Panc1 (cell line): ENCODE data around the gene MYO6. TPM values are rescaled to one million over a fixed set of nuclear protein-coding genes. Genes with fewer than 3 reads are reported as not detected.

Experiments
- ATAC-seq: fragments of 200-7000 bp; cut with Tn5 transposase; 2 replicates; pipeline ENCODE4 v1.9.1; 2020; ENCODE audit warnings: mild to moderate bottlenecking, moderate library complexity
- BruUV-seq: library from RNA; stranded (reverse); fragments of 400-500 nt; replicated peaks from 2 replicates; lab custom pipeline; 2021; lab: Mats Ljungman, UMichigan
- CTCF ChIA-PET: fragments of 300-600 bp; sonication (Branson Sonifier 250); formaldehyde crosslinking; loops from one replicate; lab custom pipeline; 2022; ENCODE audit warnings: antibody characterized with exemption; lab: Charles Lee
- POLR2A ChIA-PET: fragments of 300-600 bp; sonication (Branson Sonifier 250); formaldehyde crosslinking; loops from one replicate; lab custom pipeline; 2022; ENCODE audit warnings: antibody characterized with exemption; lab: Charles Lee
- DNase-seq: peaks from one replicate; pipeline ENCODE4 v3.0.0-alpha.2; 2010; ENCODE audit warnings: low read depth, low spot score
- H3K27ac ChIP-seq: 2 replicates; pipeline ENCODE4 v1.5.1; 2011; ENCODE audit warnings: mild to moderate bottlenecking, low read length, inconsistent platforms
- H3K27me3 ChIP-seq: fragments of 200-500 bp; sonication (Bioruptor generic); 2 replicates; pipeline ENCODE4 v1.6.0; 2014; ENCODE audit warnings: low read length, inconsistent platforms; ENCODE audit not compliant: control insufficient read depth, insufficient read depth
- H3K36me3 ChIP-seq: fragments of 200-500 bp; sonication (Bioruptor generic); 2 replicates; pipeline ENCODE4 v1.5.1; 2014; ENCODE audit warnings: inconsistent platforms, mild to moderate bottlenecking, low read length, moderate library complexity; ENCODE audit not compliant: control insufficient read depth, insufficient read depth
- H3K4me1 ChIP-seq: 2 replicates; pipeline ENCODE4 v1.5.1; 2011; ENCODE audit warnings: inconsistent platforms, mild to moderate bottlenecking, low read length, moderate library complexity; ENCODE audit not compliant: control insufficient read depth, insufficient read depth
- H3K4me3 ChIP-seq, 2 experiments: 2 replicates each; pipeline ENCODE4 v1.5.1; 2011 to 2012; ENCODE audit warnings: low read depth in 2 of 2, low read length in 2 of 2, mild to moderate bottlenecking in 2 of 2, inconsistent platforms in 1 of 2, moderate library complexity in 1 of 2
- H3K9me3 ChIP-seq: fragments of 200-500 bp; sonication (Bioruptor generic); 2 replicates; pipeline ENCODE4 v1.5.1; 2014; ENCODE audit warnings: low read depth, mild to moderate bottlenecking, inconsistent platforms, low read length, moderate library complexity; ENCODE audit not compliant: control insufficient read depth, insufficient read depth
- CTCF ChIP-seq: fragments of 450-650 bp; IDR thresholded peaks from 2 replicates; pipeline ENCODE4 v1.5.1; 2017; ENCODE audit warnings: mild to moderate bottlenecking
- POLR2AphosphoS5 ChIP-seq: IDR thresholded peaks from 2 replicates; pipeline ENCODE4 v1.6.1; 2012; ENCODE audit warnings: mild to moderate bottlenecking, low read depth, low read length, moderate library complexity
- SIN3A ChIP-seq: IDR thresholded peaks from 2 replicates; pipeline ENCODE4 v1.6.1; 2012; ENCODE audit warnings: low read depth, mild to moderate bottlenecking, low read length, moderate library complexity, borderline replicate concordance; ENCODE audit not compliant: insufficient read depth
- TCF7L2 ChIP-seq: IDR thresholded peaks from 2 replicates; pipeline ENCODE4 v1.6.1; 2011; ENCODE audit warnings: mild to moderate bottlenecking, low read depth, low read length, inconsistent platforms
- in situ Hi-C: cut with HindIII; loops from 2 replicates; pipeline ENCODE4 v1.10.0; 2016; ENCODE audit warnings: low sequenced_read_pairs, low pct_unique_long_range_greater_than_20kb
- intact Hi-C: fragments of 100-400 bp; cut with micrococcal nuclease; formaldehyde crosslinking; loops from one replicate; pipeline ENCODE4 v1.10.0; 2022; ENCODE audit not compliant: unreplicated experiment
- total RNA-seq: library from RNA; stranded (reverse); gene quantifications from one replicate; pipeline ENCODE4 v1.2.1, GENCODE V29; 2021; ENCODE audit not compliant: unreplicated experiment
- TF ChIP-seq, protein P1 (sequence below), 2 experiments: IDR thresholded peaks; 2 replicates each; pipeline ENCODE4 v1.6.1; 2011 to 2012; ENCODE audit warnings: low read depth in 2 of 2, control low read depth in 1 of 2, low read length in 1 of 2, mild to moderate bottlenecking in 1 of 2, moderate library complexity in 1 of 2; ENCODE audit not compliant: insufficient read depth in 1 of 2

Gene MYO6
- total RNA-seq, 1 experiment from 2014 or later, result 52.3 TPM

DNA sequence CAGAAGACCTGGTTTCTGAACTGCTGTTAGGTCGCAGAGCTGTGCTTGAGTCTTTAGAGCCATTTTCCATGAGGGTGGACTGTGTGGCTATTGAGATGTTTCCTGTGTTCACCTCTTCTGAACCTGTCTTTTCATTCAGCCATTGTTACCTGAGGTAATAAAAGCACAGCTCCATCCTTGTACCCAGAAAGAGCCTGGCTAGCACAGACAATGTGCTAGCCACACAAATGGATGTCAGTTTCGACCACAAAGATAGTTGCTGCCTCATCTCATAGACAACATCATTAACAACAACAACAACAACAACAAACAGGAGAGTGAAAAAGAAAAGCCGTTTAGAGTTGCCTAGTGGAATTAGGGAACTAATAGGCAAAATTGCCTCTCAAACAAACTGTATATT, 114.7 kb downstream of the MYO6 start:
- intact Hi-C loops, result no loop called here
- ATAC-seq, result no peak
- Histone ChIP-seq H3K4me1 (no peaks in the 10 kb centered on the region), H3K27me3 (no peaks in the 10 kb centered on the region), H3K4me3 (no peak overlapping the region), H3K27ac (no peak overlapping the region), H3K36me3 (peaks cover 4% of the 10 kb centered on the region), H3K9me3 (no peaks in the 10 kb centered on the region)
- BruUV-seq, result no TSS peak
- TF ChIP-seq POLR2AphosphoS5 (no peak), TCF7L2 (no peak), SIN3A (no peak), CTCF (no peak)
- TF ChIP-seq, protein P1, sequence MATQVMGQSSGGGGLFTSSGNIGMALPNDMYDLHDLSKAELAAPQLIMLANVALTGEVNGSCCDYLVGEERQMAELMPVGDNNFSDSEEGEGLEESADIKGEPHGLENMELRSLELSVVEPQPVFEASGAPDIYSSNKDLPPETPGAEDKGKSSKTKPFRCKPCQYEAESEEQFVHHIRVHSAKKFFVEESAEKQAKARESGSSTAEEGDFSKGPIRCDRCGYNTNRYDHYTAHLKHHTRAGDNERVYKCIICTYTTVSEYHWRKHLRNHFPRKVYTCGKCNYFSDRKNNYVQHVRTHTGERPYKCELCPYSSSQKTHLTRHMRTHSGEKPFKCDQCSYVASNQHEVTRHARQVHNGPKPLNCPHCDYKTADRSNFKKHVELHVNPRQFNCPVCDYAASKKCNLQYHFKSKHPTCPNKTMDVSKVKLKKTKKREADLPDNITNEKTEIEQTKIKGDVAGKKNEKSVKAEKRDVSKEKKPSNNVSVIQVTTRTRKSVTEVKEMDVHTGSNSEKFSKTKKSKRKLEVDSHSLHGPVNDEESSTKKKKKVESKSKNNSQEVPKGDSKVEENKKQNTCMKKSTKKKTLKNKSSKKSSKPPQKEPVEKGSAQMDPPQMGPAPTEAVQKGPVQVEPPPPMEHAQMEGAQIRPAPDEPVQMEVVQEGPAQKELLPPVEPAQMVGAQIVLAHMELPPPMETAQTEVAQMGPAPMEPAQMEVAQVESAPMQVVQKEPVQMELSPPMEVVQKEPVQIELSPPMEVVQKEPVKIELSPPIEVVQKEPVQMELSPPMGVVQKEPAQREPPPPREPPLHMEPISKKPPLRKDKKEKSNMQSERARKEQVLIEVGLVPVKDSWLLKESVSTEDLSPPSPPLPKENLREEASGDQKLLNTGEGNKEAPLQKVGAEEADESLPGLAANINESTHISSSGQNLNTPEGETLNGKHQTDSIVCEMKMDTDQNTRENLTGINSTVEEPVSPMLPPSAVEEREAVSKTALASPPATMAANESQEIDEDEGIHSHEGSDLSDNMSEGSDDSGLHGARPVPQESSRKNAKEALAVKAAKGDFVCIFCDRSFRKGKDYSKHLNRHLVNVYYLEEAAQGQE (IDR thresholded peaks at IDR 0.05; ENCODE audit: insufficient read depth in 1 of 2, low read depth in 2 of 2, low read length in 1 of 2), result no peak
- DNase-seq, result no peak
- ChIA-PET CTCF (no interaction called here), POLR2A (no interaction called here)
- in situ Hi-C loops, result no loop called here

DNA sequence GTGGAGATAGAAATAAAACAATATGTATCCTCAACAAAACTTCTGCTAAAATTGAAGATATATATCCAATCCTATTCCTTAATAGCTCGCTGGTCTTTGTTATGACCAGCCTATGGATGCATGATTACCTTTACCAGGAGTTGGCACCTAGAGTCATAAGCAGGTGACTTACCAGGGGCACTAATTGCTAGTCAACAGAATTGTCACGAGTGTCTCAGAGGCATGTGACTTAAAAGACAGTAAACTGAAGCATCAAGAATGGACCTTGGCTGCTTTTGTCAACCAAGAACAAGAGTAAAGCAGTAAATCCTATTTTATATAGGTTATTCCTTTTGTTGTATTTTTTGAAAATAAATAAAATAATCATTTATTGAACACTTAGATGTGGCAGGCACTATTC, 115.4 kb downstream of the MYO6 start:
- DNase-seq, result no peak
- in situ Hi-C loops (no loop called here), intact Hi-C loops (no loop called here)
- Histone ChIP-seq H3K27ac (no peak overlapping the region), H3K4me1 (no peaks in the 10 kb centered on the region), H3K9me3 (no peaks in the 10 kb centered on the region), H3K36me3 (peaks cover 4% of the 10 kb centered on the region), H3K4me3 (no peak overlapping the region), H3K27me3 (no peaks in the 10 kb centered on the region)
- POLR2A ChIA-PET, result no interaction called here
- CTCF ChIA-PET, result no interaction called here
- BruUV-seq, result no TSS peak
- ATAC-seq, result no peak
- TF ChIP-seq CTCF (no peak), SIN3A (no peak), TCF7L2 (no peak), POLR2AphosphoS5 (no peak)
- TF ChIP-seq, protein P1 (IDR thresholded peaks at IDR 0.05; ENCODE audit: insufficient read depth in 1 of 2, low read depth in 2 of 2, low read length in 1 of 2), result no peak
